Fibroblast of lung (primary cell): ENCODE results near the gene MAGI2. TPM values are rescaled to one million over a fixed set of nuclear protein-coding genes. Genes with fewer than 3 reads are reported as not detected.

Experiments
- DNase-seq, 2 donors: peaks; one replicate each; pipeline versions ENCODE4 v3.0.0 to v3.0.0-alpha.2; 2010; ENCODE audit warnings: low read depth in 2 of 2
- H2AFZ ChIP-seq: 2 replicates; pipeline ENCODE4 v1.5.1; 2012; ENCODE audit warnings: low read length, control low read depth, inconsistent platforms
- H3K27ac ChIP-seq: 2 replicates; pipeline ENCODE4 v1.5.1; 2011; ENCODE audit warnings: low read length, control low read depth; ENCODE audit not compliant: insufficient read depth
- H3K27me3 ChIP-seq: 2 replicates; pipeline ENCODE4 v1.5.1; 2011; ENCODE audit warnings: mild to moderate bottlenecking, low read length; ENCODE audit not compliant: control insufficient read depth, insufficient read depth
- H3K36me3 ChIP-seq: 2 replicates; pipeline ENCODE4 v1.5.1; 2011; ENCODE audit warnings: low read length; ENCODE audit not compliant: control insufficient read depth, insufficient read depth
- H3K4me1 ChIP-seq: 2 replicates; pipeline ENCODE4 v1.5.1; 2011; ENCODE audit warnings: low read length; ENCODE audit not compliant: control insufficient read depth, insufficient read depth; ENCODE audit errors: extremely low read depth
- H3K4me2 ChIP-seq: 2 replicates; pipeline ENCODE4 v1.5.1; 2011; ENCODE audit warnings: low read length, control low read depth; ENCODE audit not compliant: insufficient read depth; ENCODE audit errors: extremely low read depth
- H3K4me3 ChIP-seq, 4 experiments: fragments of 200-600 bp in 1 of 4; sonication (generic) in 1 of 4; replicated peaks in 1 of 4; 2 replicates each; pipeline ENCODE4 v1.5.1; 2011 to 2016; ENCODE audit warnings: low read length in 4 of 4, low read depth in 3 of 4, mild to moderate bottlenecking in 3 of 4, control low read depth in 2 of 4, inconsistent platforms in 1 of 4, mixed read lengths in 1 of 4; ENCODE audit not compliant: insufficient read depth in 1 of 4; ENCODE audit errors: control extremely low read depth in 1 of 4
- H3K79me2 ChIP-seq: 2 replicates; pipeline ENCODE4 v1.5.1; 2012; ENCODE audit warnings: mild to moderate bottlenecking, low read length, inconsistent platforms; ENCODE audit not compliant: control insufficient read depth, insufficient read depth
- H3K9ac ChIP-seq: 2 replicates; pipeline ENCODE4 v1.5.1; 2011; ENCODE audit warnings: mild to moderate bottlenecking, low read length, control low read depth; ENCODE audit not compliant: insufficient read depth
- H3K9me3 ChIP-seq: 2 replicates; pipeline ENCODE4 v1.5.1; 2012; ENCODE audit warnings: low read depth, low read length; ENCODE audit not compliant: control insufficient read depth, insufficient read depth
- H4K20me1 ChIP-seq: 2 replicates; pipeline ENCODE4 v1.5.1; 2011; ENCODE audit warnings: low read length; ENCODE audit not compliant: control insufficient read depth, insufficient read depth; ENCODE audit errors: extremely low read depth
- CTCF ChIP-seq, 2 donors: IDR thresholded peaks in 1 of 2; conservative IDR thresholded peaks in 1 of 2; 1 replicate in 1 of 2; 2 replicates in 1 of 2; pipeline ENCODE4 v1.5.1; 2011 to 2012; ENCODE audit warnings: low read length in 2 of 2, control low read depth in 1 of 2, inconsistent platforms in 1 of 2, low read depth in 1 of 2, mild to moderate bottlenecking in 1 of 2
- EZH2 ChIP-seq: IDR thresholded peaks from 2 replicates; pipeline ENCODE4 v1.5.1; 2012; ENCODE audit warnings: low read length, control low read depth, mild to moderate bottlenecking; ENCODE audit errors: missing control alignments
- polyA plus RNA-seq, 2 donors: library from polyadenylated mRNA; depleted of rRNA in 1 of 2; stranded (reverse) in 1 of 2; unstranded in 1 of 2; fragments of >200 nt; gene quantifications; 2 replicates each; pipeline ENCODE4 v1.2.1, GENCODE V29; 2011 to 2012; ENCODE audit warnings: missing spikeins in 1 of 2
- total RNA-seq: library from RNA; depleted of rRNA; stranded (reverse); fragments of >200 nt; gene quantifications from 2 replicates; pipeline ENCODE4 v1.2.1, GENCODE V29; 2014

Gene MAGI2
- total and polyA plus RNA-seq, 2 donors (not counting 1 experiment from before 2014, with no cell fraction given): 1.8 to 17.0 TPM

GRCh38 chr7:78020136-78020873 is 1433.2 kb downstream of the MAGI2 start:
- H3K4me3 ChIP-seq: peak overlapping the region in 2 of 4 experiments; percentile 17 to 60
- TF ChIP-seq EZH2: no peak
- peak; percentile 53 to 57 for TF ChIP-seq CTCF (conservative IDR thresholded peaks at IDR 0.05 in 1 of 2, IDR thresholded peaks at IDR 0.05 in 1 of 2; ENCODE audit: low read depth in 1 of 2, low read length in 2 of 2)
- DNase-seq: peak; percentile 77 to 91
- no peaks in the 10 kb centered on the region for H3K79me2 ChIP-seq
- peaks cover 8% of the 10 kb centered on the region for H3K4me1 ChIP-seq
- H2AFZ ChIP-seq: peak overlapping the region; percentile 68
- H3K4me2 ChIP-seq: peak overlapping the region; percentile 67
- no peaks in the 10 kb centered on the region for H3K36me3 ChIP-seq
- peak overlapping the region; percentile 84 for H3K27ac ChIP-seq
- no peaks in the 10 kb centered on the region for H3K9me3 ChIP-seq
- peak overlapping the region; percentile 64 for H3K9ac ChIP-seq
- no peaks in the 10 kb centered on the region for H4K20me1 ChIP-seq
- no peaks in the 10 kb centered on the region for H3K27me3 ChIP-seq

DNA sequence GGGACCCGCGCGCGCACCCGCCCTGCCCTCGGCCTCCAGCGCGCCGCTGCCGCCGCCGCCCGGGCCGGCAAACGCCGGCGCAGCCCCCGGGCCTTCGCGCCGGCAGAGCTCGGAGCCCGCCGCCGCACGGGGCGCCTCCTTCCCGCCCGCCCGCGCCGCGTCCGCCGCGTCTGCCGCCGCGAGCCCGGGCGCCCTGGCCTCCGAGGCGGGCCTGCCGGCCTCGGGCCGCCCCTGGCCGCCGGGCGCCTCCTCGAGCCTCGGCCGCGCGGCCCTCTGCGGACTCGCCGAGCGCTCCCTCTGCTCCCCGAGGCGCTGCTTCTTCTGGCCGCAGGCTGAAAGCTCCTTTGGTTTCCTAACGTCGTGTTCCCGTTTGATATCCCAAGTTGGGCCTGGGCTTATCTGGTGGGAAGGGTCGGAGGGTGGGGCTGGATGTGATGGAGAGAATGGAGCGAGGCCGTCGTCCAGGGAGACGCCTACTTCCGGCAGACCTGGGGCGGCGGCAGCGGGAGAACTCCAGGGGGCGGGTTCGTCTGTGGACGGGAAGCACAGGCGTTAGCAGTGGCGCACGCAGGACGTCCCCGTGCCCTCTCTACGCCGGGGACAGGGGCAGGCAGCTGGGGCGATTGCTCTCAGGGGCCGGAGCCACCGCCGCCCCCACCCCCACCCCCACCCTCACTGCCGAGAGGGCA is 1433.9 kb downstream of the MAGI2 start:
- H3K4me1 ChIP-seq: peaks cover 8% of the 10 kb centered on the region
- H3K79me2 ChIP-seq: no peaks in the 10 kb centered on the region
- peak overlapping the region; percentile 77 for H3K27ac ChIP-seq
- no peaks in the 10 kb centered on the region for H4K20me1 ChIP-seq
- H3K9ac ChIP-seq: peak overlapping the region; percentile 79
- peak overlapping the region; percentile 89 for H2AFZ ChIP-seq
- TF ChIP-seq EZH2: no peak
- no peak for TF ChIP-seq CTCF (conservative IDR thresholded peaks at IDR 0.05 in 1 of 2, IDR thresholded peaks at IDR 0.05 in 1 of 2; ENCODE audit: low read depth in 1 of 2, low read length in 2 of 2)
- peak overlapping the region; percentile 52 for H3K4me2 ChIP-seq
- DNase-seq: peak; percentile 82 to 89
- peak overlapping the region; percentile 42 to 60 (median 57) for H3K4me3 ChIP-seq
- no peaks in the 10 kb centered on the region for H3K9me3 ChIP-seq
- no peaks in the 10 kb centered on the region for H3K36me3 ChIP-seq
- no peaks in the 10 kb centered on the region for H3K27me3 ChIP-seq

GRCh38 chr7:78018641-78019446 is 1434.6 kb downstream of the MAGI2 start:
- no peaks in the 10 kb centered on the region for H3K9me3 ChIP-seq
- H4K20me1 ChIP-seq: no peaks in the 10 kb centered on the region
- peaks cover 8% of the 10 kb centered on the region for H3K4me1 ChIP-seq
- DNase-seq: peak; percentile 57 to 72
- peak overlapping the region; percentile 79 for H3K9ac ChIP-seq
- peak overlapping the region; percentile 61 for H3K4me2 ChIP-seq
- TF ChIP-seq CTCF (conservative IDR thresholded peaks at IDR 0.05 in 1 of 2, IDR thresholded peaks at IDR 0.05 in 1 of 2; ENCODE audit: low read depth in 1 of 2, low read length in 2 of 2) (peak; percentile 26 to 45), EZH2 (no peak)
- peak overlapping the region; percentile 75 for H3K27ac ChIP-seq
- no peaks in the 10 kb centered on the region for H3K27me3 ChIP-seq
- no peaks in the 10 kb centered on the region for H3K79me2 ChIP-seq
- H3K4me3 ChIP-seq: peak overlapping the region; percentile 37 to 60 (median 48)
- H2AFZ ChIP-seq: peak overlapping the region; percentile 81
- no peaks in the 10 kb centered on the region for H3K36me3 ChIP-seq
